Effector memory CD4-positive, alpha-beta T cell (primary cell): ENCODE results near the gene GLCE.

Experiments
- DNase-seq, 3 donors: peaks; one replicate each; pipeline ENCODE4 v3.0.0-alpha.2; 2020
- H3K27ac ChIP-seq: 2 replicates; pipeline ENCODE4 v1.7.0; 2013; ENCODE audit warnings: mild to moderate bottlenecking, low read length, moderate library complexity; ENCODE audit not compliant: insufficient read depth, poor library complexity, severe bottlenecking
- H3K27me3 ChIP-seq: replicated peaks from 2 replicates; pipeline ENCODE4 v1.7.0; 2013; ENCODE audit warnings: mild to moderate bottlenecking, low read length; ENCODE audit not compliant: insufficient read depth, control insufficient read depth, poor library complexity, severe bottlenecking
- H3K36me3 ChIP-seq: 2 replicates; pipeline ENCODE4 v1.7.0; 2013; ENCODE audit warnings: mild to moderate bottlenecking, low read length, moderate library complexity; ENCODE audit not compliant: control insufficient read depth, insufficient read depth
- H3K4me1 ChIP-seq: 2 replicates; pipeline ENCODE4 v1.7.0; 2013; ENCODE audit warnings: low read length, mild to moderate bottlenecking; ENCODE audit not compliant: control insufficient read depth, insufficient read depth, poor library complexity, severe bottlenecking
- H3K4me3 ChIP-seq: 2 replicates; pipeline ENCODE4 v1.7.0; 2013; ENCODE audit warnings: low read length, low read depth, mild to moderate bottlenecking; ENCODE audit not compliant: insufficient read depth, poor library complexity, severe bottlenecking
- H3K9me3 ChIP-seq: 2 replicates; pipeline ENCODE4 v1.7.0; 2013; ENCODE audit warnings: mild to moderate bottlenecking, low read length, moderate library complexity; ENCODE audit not compliant: control insufficient read depth

GLCE gene

GRCh38 chr15:69121198-69121828, 39.1 kb upstream of the GLCE start:
- no peaks in the 10 kb centered on the region for H3K9me3 ChIP-seq
- H3K4me3 ChIP-seq: no peak overlapping the region
- no peaks in the 10 kb centered on the region for H3K36me3 ChIP-seq
- H3K27me3 ChIP-seq: no peaks in the 10 kb centered on the region
- H3K27ac ChIP-seq: no peak overlapping the region
- no peaks in the 10 kb centered on the region for H3K4me1 ChIP-seq
- DNase-seq: no peak

GRCh38 chr15:69125236-69125635, 35.2 kb upstream of the GLCE start:
- Histone ChIP-seq H3K27me3 (no peaks in the 10 kb centered on the region), H3K9me3 (no peaks in the 10 kb centered on the region), H3K27ac (no peak overlapping the region), H3K4me1 (no peaks in the 10 kb centered on the region), H3K36me3 (no peaks in the 10 kb centered on the region), H3K4me3 (no peak overlapping the region)
- DNase-seq: no peak

- no peak overlapping the region for H3K27ac ChIP-seq
- H3K9me3 ChIP-seq: no peaks in the 10 kb centered on the region
- H3K27me3 ChIP-seq: no peaks in the 10 kb centered on the region
- H3K4me1 ChIP-seq: no peaks in the 10 kb centered on the region
- DNase-seq: no peak
- H3K36me3 ChIP-seq: no peaks in the 10 kb centered on the region
- H3K4me3 ChIP-seq: no peak overlapping the region
Observed at GRCh38 chr15:69126054-69126469, 34.4 kb upstream of the GLCE start.

GRCh38 chr15:69127306-69127705, 33.1 kb upstream of the GLCE start:
- H3K27me3 ChIP-seq: no peaks in the 10 kb centered on the region
- no peak for DNase-seq

GRCh38 chr15:69128667-69129311, 31.6 kb upstream of the GLCE start:
- Histone ChIP-seq H3K4me3 (no peak overlapping the region), H3K9me3 (no peaks in the 10 kb centered on the region), H3K27ac (no peak overlapping the region), H3K36me3 (no peaks in the 10 kb centered on the region), H3K4me1 (no peaks in the 10 kb centered on the region), H3K27me3 (no peaks in the 10 kb centered on the region)
- no peak for DNase-seq

More at GRCh38 chr15:69127306-69127705, 33.1 kb upstream of the GLCE start:
- Histone ChIP-seq H3K9me3 (no peaks in the 10 kb centered on the region), H3K4me3 (no peak overlapping the region), H3K36me3 (no peaks in the 10 kb centered on the region), H3K4me1 (no peaks in the 10 kb centered on the region), H3K27ac (no peak overlapping the region)

DNA sequence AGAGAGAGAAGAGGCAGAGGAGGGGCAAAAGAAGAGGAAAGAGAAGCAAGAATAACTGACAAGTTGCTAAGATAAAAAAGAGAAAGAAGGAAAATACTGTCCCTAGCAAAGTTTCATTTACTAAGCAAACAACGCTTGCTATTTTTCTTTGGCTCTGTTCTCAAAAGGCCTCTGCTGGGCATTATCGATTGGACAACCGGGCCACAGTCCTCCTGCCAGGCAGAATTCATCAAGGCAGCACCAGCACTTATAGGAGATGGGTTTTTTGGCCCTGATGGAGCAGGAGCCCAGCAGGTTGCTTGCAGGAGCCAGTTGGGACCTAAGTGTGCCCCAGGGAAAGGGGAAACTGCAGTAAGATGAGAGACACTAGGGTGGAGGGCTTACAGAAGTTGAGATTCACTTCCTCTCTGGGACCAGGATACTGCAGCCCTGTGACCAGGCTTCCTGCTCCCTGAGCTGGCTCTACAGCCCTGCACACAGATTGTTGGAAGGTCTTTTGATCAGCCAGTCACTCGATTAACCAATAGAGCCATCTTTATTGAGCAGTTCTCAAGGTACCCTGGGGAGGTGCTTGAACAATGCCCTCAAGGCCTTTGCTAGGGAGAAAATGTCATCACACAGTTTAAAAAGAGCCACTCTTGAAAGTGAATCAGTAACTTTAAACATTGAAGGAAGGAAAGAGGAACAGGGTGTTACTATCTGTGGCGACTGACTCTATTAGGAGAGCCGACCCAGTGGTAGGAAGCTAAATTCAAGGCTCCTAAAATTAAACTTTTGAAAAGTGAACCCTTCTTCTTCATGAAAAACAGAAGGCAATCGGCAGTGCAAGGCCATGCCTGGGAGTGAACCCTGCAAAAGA, 28.8 kb upstream of the GLCE start:
- H3K4me3 ChIP-seq: no peak overlapping the region
- H3K27me3 ChIP-seq: no peaks in the 10 kb centered on the region
- H3K4me1 ChIP-seq: no peaks in the 10 kb centered on the region
- DNase-seq: no peak
- H3K36me3 ChIP-seq: no peaks in the 10 kb centered on the region
- H3K9me3 ChIP-seq: no peaks in the 10 kb centered on the region
- no peak overlapping the region for H3K27ac ChIP-seq

- no peaks in the 10 kb centered on the region for H3K27me3 ChIP-seq
- H3K4me1 ChIP-seq: no peaks in the 10 kb centered on the region
- no peak overlapping the region for H3K27ac ChIP-seq
- no peaks in the 10 kb centered on the region for H3K36me3 ChIP-seq
- no peak for DNase-seq
- H3K4me3 ChIP-seq: no peak overlapping the region
- no peaks in the 10 kb centered on the region for H3K9me3 ChIP-seq
Observed at GRCh38 chr15:69132430-69132829, 28.0 kb upstream of the GLCE start.

GRCh38 chr15:69132977-69133861, 27.2 kb upstream of the GLCE start:
- Histone ChIP-seq H3K36me3 (no peaks in the 10 kb centered on the region), H3K27me3 (no peaks in the 10 kb centered on the region), H3K4me3 (no peak overlapping the region), H3K27ac (no peak overlapping the region), H3K4me1 (no peaks in the 10 kb centered on the region), H3K9me3 (no peaks in the 10 kb centered on the region)
- DNase-seq: no peak

GRCh38 chr15:69133862-69134519, 26.4 kb upstream of the GLCE start:
- Histone ChIP-seq H3K4me1 (no peaks in the 10 kb centered on the region), H3K27me3 (no peaks in the 10 kb centered on the region), H3K4me3 (no peak overlapping the region), H3K9me3 (no peaks in the 10 kb centered on the region), H3K27ac (no peak overlapping the region), H3K36me3 (no peaks in the 10 kb centered on the region)
- DNase-seq: no peak
